GM19395 (cell line): ENCODE results near the gene TIGD3.

Source experiments
- ATAC-seq: cut with Tn5 transposase; IDR thresholded peaks from one replicate; pipeline ENCODE4 v1.9.1; 2021; ENCODE audit warnings: mild to moderate bottlenecking, moderate library complexity; ENCODE audit not compliant: unreplicated experiment

The TIGD3 gene

DNA sequence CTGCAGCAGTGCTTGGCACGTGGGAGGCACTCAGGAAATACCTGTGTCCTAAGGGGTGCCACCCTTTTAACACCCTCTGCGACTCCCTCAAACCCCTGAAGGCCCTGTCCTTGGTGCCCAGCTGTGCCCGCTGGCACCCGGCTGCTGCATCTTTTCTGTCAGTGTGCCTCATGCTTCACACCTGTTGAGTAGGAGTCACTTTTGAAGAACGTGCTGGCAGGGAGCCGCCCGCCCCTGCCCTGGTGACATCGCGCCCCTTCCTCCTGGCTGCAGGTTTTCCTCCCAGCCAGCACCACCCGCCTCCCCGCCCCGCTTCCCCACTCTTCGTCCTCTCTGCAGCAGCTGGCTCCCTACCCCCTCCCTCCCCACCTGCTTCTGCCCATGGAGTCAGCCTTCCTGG lies 49.7 kb downstream of the TIGD3 start:
- no peak for ATAC-seq

DNA sequence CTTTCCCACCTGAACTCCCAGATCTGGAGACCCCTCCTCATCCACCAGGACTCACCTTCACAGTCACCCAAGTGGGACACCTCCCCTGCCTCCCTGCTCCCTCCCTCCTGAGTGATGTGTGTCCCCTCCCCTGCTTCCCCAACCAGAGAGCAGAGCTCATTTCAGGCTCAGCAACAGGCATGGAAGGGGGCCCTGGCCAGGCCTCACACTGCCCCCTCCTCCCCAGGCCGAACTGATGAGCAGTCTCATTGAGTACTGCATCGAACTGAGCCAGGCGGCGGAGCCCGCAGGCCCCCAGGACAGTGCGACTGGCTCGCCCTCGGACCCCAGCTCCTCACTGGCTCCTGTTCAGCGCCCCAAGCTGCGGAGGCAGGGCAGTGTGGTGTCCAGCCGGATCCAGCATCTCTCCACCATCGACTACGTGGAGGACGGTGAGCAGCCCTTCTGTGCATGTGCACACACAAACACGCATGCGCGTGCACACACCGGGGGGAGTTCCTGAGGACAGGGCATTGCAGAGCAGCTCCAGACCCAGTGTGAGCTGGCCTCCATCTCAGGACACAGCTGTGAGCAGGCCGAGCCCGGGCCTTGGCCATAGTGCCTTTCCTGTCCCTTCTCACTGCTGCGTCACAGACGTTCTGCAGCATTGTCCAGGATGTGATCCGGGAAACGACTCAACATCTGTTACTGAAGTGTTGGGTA lies 50.2 kb downstream of the TIGD3 start:
- no peak for ATAC-seq
